HEK293 (cell line): ENCODE measurements around the gene SH3PXD2B.
A peak's percentile ranks its signal among the peaks of the same experiment; 100 is the strongest.
"Not testable (repeated sequence)": the region's sequence is repeated elsewhere in the genome, so short reads cannot be mapped to it uniquely, and the experiment has no call there.

ENCODE experiments used
- CTCF ChIA-PET: fragments of 350-600 bp; formaldehyde crosslinking; extraction: SDS; loops from one replicate; lab custom pipeline; 2021; ENCODE audit warnings: antibody characterized with exemption; lab: Yijun Ruan, JAX
- POLR2A ChIA-PET: fragments of 300-600 bp; formaldehyde crosslinking; extraction: SDS; loops from one replicate; lab custom pipeline; 2020; ENCODE audit warnings: antibody characterized with exemption, inconsistent platforms; lab: Yijun Ruan, JAX
- H3K27ac ChIP-seq: fragments of 200-500 bp; sonication (Bioruptor generic); 2 replicates; pipeline ENCODE4 v1.5.1; 2014; ENCODE audit warnings: low read depth, low read length, control low read depth, inconsistent platforms; ENCODE audit errors: extremely low read depth
- H3K36me3 ChIP-seq, 2 experiments: fragments of 200-500 bp in 1 of 2; sonication (Bioruptor generic) in 1 of 2; 1 replicate in 1 of 2; 2 replicates in 1 of 2; pipeline ENCODE4 v1.5.1; 2014 to 2017; ENCODE audit warnings: inconsistent platforms in 2 of 2, low read length in 2 of 2; ENCODE audit not compliant: control insufficient read depth in 2 of 2, insufficient read depth in 1 of 2
- H3K4me1 ChIP-seq: fragments of 200-500 bp; sonication (Bioruptor generic); 2 replicates; pipeline ENCODE4 v1.5.1; 2014; ENCODE audit warnings: mild to moderate bottlenecking, low read length, inconsistent platforms; ENCODE audit not compliant: control insufficient read depth, insufficient read depth
- H3K4me3 ChIP-seq: 2 replicates; pipeline ENCODE4 v1.5.1; 2011; ENCODE audit warnings: low read depth, mild to moderate bottlenecking, control low read depth, low read length, moderate library complexity
- H3K9me3 ChIP-seq: fragments of 200-500 bp; sonication (Bioruptor generic); 2 replicates; pipeline ENCODE4 v1.5.1; 2014; ENCODE audit warnings: low read depth, low read length, inconsistent platforms; ENCODE audit not compliant: control insufficient read depth, insufficient read depth
- BCL6B ChIP-seq: fragments of 450-650 bp; formaldehyde crosslinking; IDR thresholded peaks from 2 replicates; pipeline ENCODE4 v1.5.1; 2017; ENCODE audit warnings: missing biosample characterization, missing genetic modification characterization
- KLF1 ChIP-seq: fragments of 450-650 bp; formaldehyde crosslinking; IDR thresholded peaks from 2 replicates; pipeline ENCODE4 v1.5.1; 2016; ENCODE audit warnings: missing biosample characterization, missing genetic modification characterization
- KLF7 ChIP-seq: fragments of 450-650 bp; formaldehyde crosslinking; IDR thresholded peaks from 2 replicates; pipeline ENCODE4 v1.5.1; 2016; ENCODE audit warnings: missing biosample characterization, missing genetic modification characterization, borderline replicate concordance
- SP2 ChIP-seq: fragments of 450-650 bp; formaldehyde crosslinking; IDR thresholded peaks from 2 replicates; pipeline ENCODE4 v1.5.1; 2016; ENCODE audit warnings: missing biosample characterization, missing genetic modification characterization
- TSHZ1 ChIP-seq: fragments of 450-650 bp; formaldehyde crosslinking; IDR thresholded peaks from 2 replicates; pipeline ENCODE4 v1.5.1; 2016; ENCODE audit warnings: missing biosample characterization, missing genetic modification characterization, borderline replicate concordance
- ZIC2 ChIP-seq: fragments of 450-650 bp; formaldehyde crosslinking; IDR thresholded peaks from 2 replicates; pipeline ENCODE4 v1.5.1; 2016; ENCODE audit warnings: missing biosample characterization, missing genetic modification characterization
- ZNF112 ChIP-seq: fragments of 450-650 bp; formaldehyde crosslinking; IDR thresholded peaks from 2 replicates; pipeline ENCODE4 v1.5.0; 2017; ENCODE audit warnings: missing biosample characterization, missing genetic modification characterization
- ZNF121 ChIP-seq: fragments of 450-650 bp; formaldehyde crosslinking; IDR thresholded peaks from 2 replicates; pipeline ENCODE4 v1.5.1; 2016; ENCODE audit warnings: missing biosample characterization, missing genetic modification characterization
- ZNF175 ChIP-seq: fragments of 450-650 bp; formaldehyde crosslinking; IDR thresholded peaks from 2 replicates; pipeline ENCODE4 v1.5.1; 2016; ENCODE audit warnings: missing biosample characterization, missing genetic modification characterization
- ZNF274 ChIP-seq, 2 experiments: fragments of 200-500 bp in 1 of 2; fragments of 450-650 bp in 1 of 2; sonication (Bioruptor generic) in 1 of 2; formaldehyde crosslinking in 1 of 2; IDR thresholded peaks; 2 replicates each; pipeline versions ENCODE4 v1.5.1 to v1.6.1; 2014 to 2016; ENCODE audit warnings: borderline replicate concordance in 1 of 2, inconsistent platforms in 1 of 2, low read length in 1 of 2, missing biosample characterization in 1 of 2, missing genetic modification characterization in 1 of 2
- ZNF426 ChIP-seq: fragments of 450-650 bp; formaldehyde crosslinking; IDR thresholded peaks from 2 replicates; pipeline ENCODE4 v1.5.1; 2017; ENCODE audit warnings: missing biosample characterization, missing genetic modification characterization, mild to moderate bottlenecking, inconsistent platforms, moderate library complexity
- ZNF654 ChIP-seq: fragments of 450-650 bp; formaldehyde crosslinking; IDR thresholded peaks from 2 replicates; pipeline ENCODE4 v1.5.1; 2016; ENCODE audit warnings: low read depth, missing biosample characterization, missing genetic modification characterization
- ZNF660 ChIP-seq: fragments of 450-650 bp; IDR thresholded peaks from 2 replicates; pipeline ENCODE4 v1.5.1; 2018; ENCODE audit warnings: missing biosample characterization, mild to moderate bottlenecking, missing genetic modification characterization
- ZNF692 ChIP-seq: fragments of 450-650 bp; formaldehyde crosslinking; IDR thresholded peaks from 2 replicates; pipeline ENCODE4 v1.5.1; 2016; ENCODE audit warnings: missing biosample characterization, missing genetic modification characterization
- ZNF837 ChIP-seq: fragments of 450-650 bp; formaldehyde crosslinking; IDR thresholded peaks from 2 replicates; pipeline ENCODE4 v1.5.1; 2016; ENCODE audit warnings: missing biosample characterization, missing genetic modification characterization

The SH3PXD2B gene

GRCh38 chr5:172348733-172349132 is 105.6 kb downstream of the SH3PXD2B start:
- peak; percentile 82 for TF ChIP-seq ZNF121 (tag by site-specific recombination)
- H3K27ac ChIP-seq, H3K4me1 ChIP-seq, H3K9me3 ChIP-seq, H3K4me3 ChIP-seq, POLR2A ChIA-PET: not testable (repeated sequence)
- CTCF ChIA-PET = interaction anchor here (1.3 kb wide), 1 partner anchor 15 kb away, joined by 3 read pairs; no protein-coding TSS in a partner anchor
- peaks cover 0 to 41% of the 10 kb centered on the region in 2 experiments; a peak in 1 of 3 replicates for H3K36me3 ChIP-seq

GRCh38 chr5:172348084-172348483 is 106.2 kb downstream of the SH3PXD2B start:
- no peaks in the 10 kb centered on the region for H3K9me3 ChIP-seq
- CTCF ChIA-PET = interaction anchor here (0.6 kb wide), 1 partner anchor 550 kb away, joined by 4 read pairs; no protein-coding TSS in a partner anchor
- no peak overlapping the region for H3K4me3 ChIP-seq
- POLR2A ChIA-PET = no interaction called here
- TF ChIP-seq KLF1 (tag by site-specific recombination) (no peak), ZNF692 (tag by site-specific recombination) (no peak)
- no peaks in the 10 kb centered on the region; the same call in 1 of the 2 replicates for H3K4me1 ChIP-seq
- no peak overlapping the region for H3K27ac ChIP-seq
- H3K36me3 ChIP-seq = peaks cover 0 to 37% of the 10 kb centered on the region in 2 experiments; a peak in 1 of 3 replicates

GRCh38 chr5:172347496-172348052 is 106.8 kb downstream of the SH3PXD2B start:
- Histone ChIP-seq H3K36me3 (peaks cover 0 to 34% of the 10 kb centered on the region in 2 experiments; a peak in 1 of 3 replicates), H3K27ac (no peak overlapping the region), H3K9me3 (no peaks in the 10 kb centered on the region), H3K4me1 (no peaks in the 10 kb centered on the region; the same call in 1 of the 2 replicates), H3K4me3 (no peak overlapping the region)
- ChIA-PET POLR2A (no interaction called here), CTCF (interaction anchor here (0.6 kb wide), 1 partner anchor 551 kb away, joined by 4 read pairs; no protein-coding TSS in a partner anchor)
- no peak for TF ChIP-seq ZNF274 (IDR thresholded peaks at IDR 0.05; ENCODE audit: low read length)
- TF ChIP-seq ZNF274 (tag by site-specific recombination; IDR thresholded peaks at IDR 0.05; ENCODE audit: borderline replicate concordance) = no peak
- no peak for TF ChIP-seq ZNF837 (tag by site-specific recombination)
- no peak for TF ChIP-seq ZNF112
- no peak for TF ChIP-seq KLF7 (tag by site-specific recombination)
- TF ChIP-seq ZNF660 (tag by site-specific recombination) = no peak
- TF ChIP-seq SP2 (tag by site-specific recombination) = no peak
- TF ChIP-seq BCL6B (tag by site-specific recombination) = no peak
- no peak for TF ChIP-seq ZIC2
- no peak for TF ChIP-seq ZNF654 (tag by site-specific recombination)
- TF ChIP-seq ZNF175 = no peak
- no peak for TF ChIP-seq ZNF426 (tag by site-specific recombination)
- no peak for TF ChIP-seq TSHZ1
